ENCODE measurements around the gene BEST4. TPM values are rescaled to one million over a fixed set of nuclear protein-coding genes. Genes with fewer than 3 reads are reported as not detected.
A peak's percentile ranks its signal among the peaks of the same experiment; 100 is the strongest.

BEST4 gene
- total RNA-seq, 1 donor from 2014 or later = 0.84 TPM

DNA sequence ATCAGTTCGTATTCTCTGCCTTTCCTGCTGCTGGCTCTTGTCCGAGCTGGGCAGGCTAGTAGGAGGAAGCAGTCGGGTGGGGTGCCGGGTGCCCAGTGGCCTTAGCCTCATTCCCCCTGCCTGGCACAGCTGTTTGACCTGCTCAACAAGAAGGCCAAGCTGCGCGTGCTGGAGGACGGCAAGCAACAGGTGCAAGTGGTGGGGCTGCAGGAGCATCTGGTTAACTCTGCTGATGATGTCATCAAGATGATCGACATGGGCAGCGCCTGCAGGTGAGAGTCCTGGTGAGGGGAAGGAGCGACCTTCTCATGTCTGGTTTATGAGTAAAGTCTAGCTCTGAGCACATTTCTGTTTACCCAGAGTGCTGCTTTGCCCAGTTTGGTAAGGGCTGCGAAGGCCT is 28.9 kb downstream of the BEST4 start:
- Histone ChIP-seq H3K9me3 (ENCODE audit: low read depth) (no peaks in the 10 kb centered on the region), H3K36me3 (no peaks in the 10 kb centered on the region), H3K4me1 (no peaks in the 10 kb centered on the region), H3K9ac (no peak overlapping the region), H3K79me2 (ENCODE audit: low read depth) (no peaks in the 10 kb centered on the region), H3F3A (ENCODE audit: low read depth) (peaks cover 4% of the 10 kb centered on the region), H2AFZ (replicated peaks) (no peak overlapping the region), H3K27ac (no peak overlapping the region), H3K27me3 (no peaks in the 10 kb centered on the region), H4K20me1 (ENCODE audit: low read depth) (no peaks in the 10 kb centered on the region), H3K4me2 (no peak overlapping the region), H3K4me3 (no peak overlapping the region)
- Mint-ChIP-seq H3K27ac (no peak overlapping the region), H3K27me3 (ENCODE audit: insufficient read depth, low read depth) (peaks cover 2% of the 10 kb centered on the region), H3K36me3 (peaks cover 45% of the 10 kb centered on the region), H3K9me3 (no peaks in the 10 kb centered on the region), H3K4me1 (no peaks in the 10 kb centered on the region), H3K4me3 (no peak overlapping the region)
- DNase-seq (ENCODE audit: low spot score) = no peak
- TF ChIP-seq CTCF (IDR thresholded peaks at IDR 0.05) (no peak), EZH2phosphoT487 (IDR thresholded peaks at IDR 0.05) (no peak), EZH2 (IDR thresholded peaks at IDR 0.05) (no peak)

DNA sequence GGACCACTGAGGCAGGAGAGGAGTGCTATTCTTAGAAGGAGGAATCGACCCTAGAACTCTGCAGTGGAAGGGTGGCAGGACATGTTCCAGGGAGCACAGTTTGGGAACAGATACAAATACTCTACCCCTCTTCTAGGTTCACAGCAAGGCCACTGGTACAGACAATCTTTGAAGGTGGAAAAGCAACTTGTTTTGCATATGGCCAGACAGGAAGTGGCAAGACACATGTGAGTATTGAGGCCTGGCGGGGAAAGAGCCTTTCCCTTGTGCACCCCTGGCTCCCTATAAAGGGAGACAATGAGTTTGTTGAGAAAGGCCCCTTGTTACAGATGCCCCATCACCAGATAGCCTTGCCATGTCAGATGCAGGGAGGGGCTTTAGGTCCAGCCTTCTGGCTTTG is 30.6 kb downstream of the BEST4 start:
- Histone ChIP-seq H3K4me2 (no peak overlapping the region), H3K27me3 (no peaks in the 10 kb centered on the region), H3K9ac (no peak overlapping the region), H3K4me1 (no peaks in the 10 kb centered on the region), H2AFZ (replicated peaks) (no peak overlapping the region), H3K9me3 (ENCODE audit: low read depth) (no peaks in the 10 kb centered on the region), H3K79me2 (ENCODE audit: low read depth) (no peaks in the 10 kb centered on the region), H4K20me1 (ENCODE audit: low read depth) (no peaks in the 10 kb centered on the region), H3K36me3 (peaks cover 2% of the 10 kb centered on the region), H3K27ac (no peak overlapping the region), H3K4me3 (no peak overlapping the region), H3F3A (ENCODE audit: low read depth) (peaks cover 4% of the 10 kb centered on the region)
- H3K27ac Mint-ChIP-seq = no peak overlapping the region
- no peaks in the 10 kb centered on the region for H3K4me1 Mint-ChIP-seq
- H3K27me3 Mint-ChIP-seq (ENCODE audit: insufficient read depth, low read depth) = peaks cover 2% of the 10 kb centered on the region
- H3K9me3 Mint-ChIP-seq = no peaks in the 10 kb centered on the region
- H3K4me3 Mint-ChIP-seq = no peak overlapping the region
- TF ChIP-seq EZH2 (IDR thresholded peaks at IDR 0.05) (no peak), CTCF (IDR thresholded peaks at IDR 0.05) (no peak), EZH2phosphoT487 (IDR thresholded peaks at IDR 0.05) (no peak)
- H3K36me3 Mint-ChIP-seq = peaks cover 47% of the 10 kb centered on the region
- DNase-seq (ENCODE audit: low spot score) = no peak

DNA sequence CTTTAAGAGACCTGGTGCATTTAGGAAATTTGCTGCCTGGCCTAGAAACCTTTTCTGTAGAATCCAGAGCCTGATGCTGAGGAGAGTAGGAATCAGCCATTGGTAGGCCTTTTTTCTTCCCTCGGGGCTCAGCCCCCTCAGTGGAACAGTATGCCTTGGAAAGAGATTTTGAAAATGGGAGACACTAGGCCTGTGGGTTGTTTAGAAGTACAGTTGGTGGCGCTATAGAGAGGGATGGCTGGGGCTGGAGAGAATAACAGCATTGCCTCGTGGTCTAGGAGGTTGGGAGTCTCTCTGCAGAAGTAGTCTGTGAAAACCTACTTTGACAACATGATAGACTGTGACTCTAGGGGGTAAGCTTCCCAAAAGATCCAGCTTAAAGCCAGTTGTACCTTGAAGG is 40.1 kb downstream of the BEST4 start:
- H3K9me3 ChIP-seq (ENCODE audit: low read depth) = no peaks in the 10 kb centered on the region
- H3F3A ChIP-seq (ENCODE audit: low read depth) = no peaks in the 10 kb centered on the region
- H2AFZ ChIP-seq (replicated peaks) = no peak overlapping the region
- H3K79me2 ChIP-seq (ENCODE audit: low read depth) = peaks cover 36% of the 10 kb centered on the region
- H3K36me3 Mint-ChIP-seq = peaks cover 34% of the 10 kb centered on the region
- H3K4me3 Mint-ChIP-seq = no peak overlapping the region
- H3K4me3 ChIP-seq = no peak overlapping the region
- no peaks in the 10 kb centered on the region for H3K9me3 Mint-ChIP-seq
- no peaks in the 10 kb centered on the region for H3K27me3 ChIP-seq
- no peak overlapping the region for H3K9ac ChIP-seq
- H4K20me1 ChIP-seq (ENCODE audit: low read depth) = peaks cover 29% of the 10 kb centered on the region
- H3K36me3 ChIP-seq = peaks cover 16% of the 10 kb centered on the region
- H3K4me2 ChIP-seq = no peak overlapping the region
- H3K27me3 Mint-ChIP-seq (ENCODE audit: insufficient read depth, low read depth) = no peaks in the 10 kb centered on the region
- no peaks in the 10 kb centered on the region for H3K4me1 ChIP-seq
- no peak overlapping the region for H3K27ac ChIP-seq
- DNase-seq (ENCODE audit: low spot score) = peak; percentile 12
- no peak overlapping the region for H3K27ac Mint-ChIP-seq
- TF ChIP-seq EZH2phosphoT487 (IDR thresholded peaks at IDR 0.05) (no peak), EZH2 (IDR thresholded peaks at IDR 0.05) (no peak), CTCF (IDR thresholded peaks at IDR 0.05) (peak; percentile 19)
- peaks cover 7% of the 10 kb centered on the region for H3K4me1 Mint-ChIP-seq

Data from neural progenitor cell (in vitro differentiated cells).